Stomach (tissue), 4 donors: Measurements from ENCODE around the gene CA6.
"Not testable (repeated sequence)": the region's sequence is repeated elsewhere in the genome, so short reads cannot be mapped to it uniquely, and the experiment has no call there.

Experiments used
- EP300 ChIP-seq: sonication (generic); formaldehyde crosslinking; IDR thresholded peaks from one replicate; pipeline ENCODE4 v1.6.1; 2017; ENCODE audit warnings: antibody characterized with exemption
- TF ChIP-seq, protein P1 (sequence below), 7 experiments: fragments of 450-650 bp in 4 of 7; fragments of 200-600 bp in 3 of 7; sonication (generic) in 3 of 7; IDR thresholded peaks; one replicate each; pipeline ENCODE4 v1.5.1; 2016 to 2019; ENCODE audit warnings: antibody characterized with exemption in 7 of 7, control low read depth in 2 of 7, mild to moderate bottlenecking in 1 of 7

DNA sequence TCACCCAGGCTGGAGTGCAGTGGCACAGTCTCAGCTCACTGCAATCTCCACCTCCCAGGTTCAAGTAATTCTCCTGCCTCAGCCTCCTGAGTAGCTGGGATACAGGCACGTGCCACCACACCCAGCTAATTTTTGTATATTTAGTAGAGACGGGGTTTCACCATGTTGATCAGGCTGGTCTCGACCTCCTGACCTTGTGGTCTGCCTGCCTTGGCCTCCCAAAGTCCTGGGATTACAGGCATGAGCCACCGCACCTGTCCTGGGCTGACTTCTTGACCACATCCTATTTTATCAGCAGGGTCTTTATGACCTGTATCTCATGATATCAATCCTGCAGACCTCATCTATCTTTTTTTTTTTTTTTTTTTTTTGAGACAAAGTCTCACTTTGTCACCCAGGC, 45.0 kb upstream of the CA6 start:
- TF ChIP-seq, protein P1, sequence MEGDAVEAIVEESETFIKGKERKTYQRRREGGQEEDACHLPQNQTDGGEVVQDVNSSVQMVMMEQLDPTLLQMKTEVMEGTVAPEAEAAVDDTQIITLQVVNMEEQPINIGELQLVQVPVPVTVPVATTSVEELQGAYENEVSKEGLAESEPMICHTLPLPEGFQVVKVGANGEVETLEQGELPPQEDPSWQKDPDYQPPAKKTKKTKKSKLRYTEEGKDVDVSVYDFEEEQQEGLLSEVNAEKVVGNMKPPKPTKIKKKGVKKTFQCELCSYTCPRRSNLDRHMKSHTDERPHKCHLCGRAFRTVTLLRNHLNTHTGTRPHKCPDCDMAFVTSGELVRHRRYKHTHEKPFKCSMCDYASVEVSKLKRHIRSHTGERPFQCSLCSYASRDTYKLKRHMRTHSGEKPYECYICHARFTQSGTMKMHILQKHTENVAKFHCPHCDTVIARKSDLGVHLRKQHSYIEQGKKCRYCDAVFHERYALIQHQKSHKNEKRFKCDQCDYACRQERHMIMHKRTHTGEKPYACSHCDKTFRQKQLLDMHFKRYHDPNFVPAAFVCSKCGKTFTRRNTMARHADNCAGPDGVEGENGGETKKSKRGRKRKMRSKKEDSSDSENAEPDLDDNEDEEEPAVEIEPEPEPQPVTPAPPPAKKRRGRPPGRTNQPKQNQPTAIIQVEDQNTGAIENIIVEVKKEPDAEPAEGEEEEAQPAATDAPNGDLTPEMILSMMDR (IDR thresholded peaks at IDR 0.05) = not testable (repeated sequence)
- TF ChIP-seq EP300 = not testable (repeated sequence)
